ENCODE results near the gene TSPAN13.

- TF ChIP-seq SUZ12 (IDR thresholded peaks at IDR 0.05; ENCODE audit: extremely low read depth, insufficient read depth, insufficient read length) (no peak), ZNF274 (IDR thresholded peaks at IDR 0.05; ENCODE audit: low read depth, low read length) (no peak), YY1 (IDR thresholded peaks at IDR 0.05; ENCODE audit: insufficient read depth, insufficient read length) (no peak)
Observed at GRCh38 chr7:16747102-16747501, 6.5 kb upstream of the TSPAN13 start.
